ENCODE results near the gene SCN1A.
"Not testable (repeated sequence)": the region's sequence is repeated elsewhere in the genome, so short reads cannot be mapped to it uniquely, and the experiment has no call there.

Gene SCN1A

DNA sequence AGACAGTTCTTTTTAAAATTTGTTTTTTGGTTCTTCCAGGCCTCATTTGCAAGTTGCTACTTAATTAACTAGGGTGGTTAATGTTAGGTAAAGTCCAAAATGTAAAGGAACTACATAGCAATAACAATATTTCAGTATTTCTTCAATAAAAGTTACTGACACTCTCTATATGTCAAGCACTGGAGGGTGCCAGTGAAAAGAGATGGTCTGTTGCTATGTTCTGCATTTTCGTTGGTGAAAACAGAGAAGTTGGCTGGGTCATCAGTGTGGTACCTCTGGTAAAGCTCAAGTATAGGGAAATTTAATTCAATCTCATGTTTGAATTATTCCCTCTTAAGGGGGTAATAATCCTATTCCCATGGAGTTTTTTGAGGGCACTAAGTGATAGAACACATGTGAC is 16.3 kb upstream of the SCN1A start:
- no peak for TF ChIP-seq ZFX (IDR thresholded peaks at IDR 0.05)
- TF ChIP-seq, protein P1, sequence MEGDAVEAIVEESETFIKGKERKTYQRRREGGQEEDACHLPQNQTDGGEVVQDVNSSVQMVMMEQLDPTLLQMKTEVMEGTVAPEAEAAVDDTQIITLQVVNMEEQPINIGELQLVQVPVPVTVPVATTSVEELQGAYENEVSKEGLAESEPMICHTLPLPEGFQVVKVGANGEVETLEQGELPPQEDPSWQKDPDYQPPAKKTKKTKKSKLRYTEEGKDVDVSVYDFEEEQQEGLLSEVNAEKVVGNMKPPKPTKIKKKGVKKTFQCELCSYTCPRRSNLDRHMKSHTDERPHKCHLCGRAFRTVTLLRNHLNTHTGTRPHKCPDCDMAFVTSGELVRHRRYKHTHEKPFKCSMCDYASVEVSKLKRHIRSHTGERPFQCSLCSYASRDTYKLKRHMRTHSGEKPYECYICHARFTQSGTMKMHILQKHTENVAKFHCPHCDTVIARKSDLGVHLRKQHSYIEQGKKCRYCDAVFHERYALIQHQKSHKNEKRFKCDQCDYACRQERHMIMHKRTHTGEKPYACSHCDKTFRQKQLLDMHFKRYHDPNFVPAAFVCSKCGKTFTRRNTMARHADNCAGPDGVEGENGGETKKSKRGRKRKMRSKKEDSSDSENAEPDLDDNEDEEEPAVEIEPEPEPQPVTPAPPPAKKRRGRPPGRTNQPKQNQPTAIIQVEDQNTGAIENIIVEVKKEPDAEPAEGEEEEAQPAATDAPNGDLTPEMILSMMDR (conservative IDR thresholded peaks at IDR 0.05): no peak
- H3K27ac ChIP-seq: no peak overlapping the region

GRCh38 chr2:166140932-166141331 is 13.1 kb upstream of the SCN1A start:
- TF ChIP-seq, protein P1 (conservative IDR thresholded peaks at IDR 0.05): no peak
- TF ChIP-seq ZFX (IDR thresholded peaks at IDR 0.05): no peak
- H3K27ac ChIP-seq: no peak overlapping the region

- H3K27ac ChIP-seq: no peak overlapping the region
- TF ChIP-seq, protein P1 (conservative IDR thresholded peaks at IDR 0.05): no peak
- TF ChIP-seq ZFX (IDR thresholded peaks at IDR 0.05): no peak
Observed at GRCh38 chr2:166140475-166140874, 12.7 kb upstream of the SCN1A start.

- not testable (repeated sequence) for H3K27ac ChIP-seq
Observed at GRCh38 chr2:166139479-166139878, 11.7 kb upstream of the SCN1A start.

GRCh38 chr2:166138667-166139066 is 10.8 kb upstream of the SCN1A start:
- no peak for TF ChIP-seq ZFX (IDR thresholded peaks at IDR 0.05)
- TF ChIP-seq, protein P1 (conservative IDR thresholded peaks at IDR 0.05): no peak
- no peak overlapping the region for H3K27ac ChIP-seq

GRCh38 chr2:166138144-166138543 is 10.3 kb upstream of the SCN1A start:
- H3K27ac ChIP-seq: no peak overlapping the region
- TF ChIP-seq, protein P1 (conservative IDR thresholded peaks at IDR 0.05): no peak
- no peak for TF ChIP-seq ZFX (IDR thresholded peaks at IDR 0.05)

DNA sequence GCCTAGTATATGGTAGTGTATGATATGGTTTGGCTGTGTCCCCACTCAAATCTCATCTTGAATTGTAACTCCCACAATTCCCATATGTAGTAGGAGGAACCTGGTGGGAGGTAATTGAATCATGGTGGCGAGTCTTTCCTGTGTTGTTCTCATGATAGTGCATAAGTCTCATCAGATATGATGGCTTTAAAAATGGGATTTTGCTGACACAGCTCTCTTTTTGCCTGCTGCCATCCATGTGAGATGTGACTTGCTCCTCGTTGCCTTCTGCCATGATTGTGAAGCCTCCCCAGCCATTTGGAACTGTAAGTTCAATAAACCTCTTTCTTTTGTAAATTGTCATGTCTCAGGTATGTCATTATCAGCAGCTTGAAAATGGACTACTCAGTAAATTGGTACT is 9.5 kb upstream of the SCN1A start:
- no peak overlapping the region for H3K27ac ChIP-seq
- TF ChIP-seq, protein P1 (conservative IDR thresholded peaks at IDR 0.05): no peak
- no peak for TF ChIP-seq ZFX (IDR thresholded peaks at IDR 0.05)

DNA sequence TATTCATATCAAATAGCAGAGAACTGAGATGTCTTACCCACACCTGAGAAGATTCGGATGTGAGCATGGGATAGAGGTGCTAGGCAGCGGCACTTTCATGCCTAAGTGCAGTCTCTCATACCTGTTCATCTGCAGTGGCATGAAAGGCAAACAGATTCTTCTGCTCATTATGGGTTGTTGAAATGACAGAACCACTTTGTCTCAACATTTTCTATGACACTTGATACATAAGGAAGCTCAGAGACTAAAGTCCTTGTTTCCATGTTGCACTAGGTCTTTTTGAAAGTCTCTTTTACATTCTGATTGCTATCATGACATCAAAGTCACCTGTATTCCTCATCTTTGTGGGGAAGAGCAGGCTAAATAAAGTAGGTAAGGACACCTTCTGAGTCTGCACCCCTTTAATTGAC is 8.0 kb upstream of the SCN1A start:
- no peak overlapping the region for H3K27ac ChIP-seq
- no peak for TF ChIP-seq ZFX (IDR thresholded peaks at IDR 0.05)
- TF ChIP-seq, protein P1 (conservative IDR thresholded peaks at IDR 0.05): no peak
